HepG2 (cell line): Measurements from ENCODE around the gene FOSL2. TPM values are rescaled to one million over a fixed set of nuclear protein-coding genes. Genes with fewer than 3 reads are reported as not detected.

ENCODE experiments used
- ATAD3A ChIP-seq: sonication (generic); formaldehyde crosslinking; IDR thresholded peaks from 2 replicates; pipeline ENCODE4 v1.4.0; 2020; ENCODE audit warnings: missing genetic modification reagents
- GFI1 ChIP-seq: sonication (generic); formaldehyde crosslinking; IDR thresholded peaks from 2 replicates; pipeline ENCODE4 v1.5.0; 2020; ENCODE audit warnings: missing genetic modification reagents, mild to moderate bottlenecking, borderline replicate concordance
- NR2F6 ChIP-seq, 2 experiments: IDR thresholded peaks; 2 replicates each; pipeline ENCODE4 v1.6.1; 2016; ENCODE audit warnings: antibody characterized with exemption in 1 of 2, mild to moderate bottlenecking in 1 of 2
- RFX3 ChIP-seq: IDR thresholded peaks from 2 replicates; pipeline ENCODE4 v1.6.1; 2016; ENCODE audit warnings: missing biosample characterization, missing genetic modification reagents
- SMYD3 ChIP-seq: sonication (generic); formaldehyde crosslinking; IDR thresholded peaks from 2 replicates; pipeline ENCODE4 v1.8.1; 2023; ENCODE audit warnings: mild to moderate bottlenecking, missing genetic modification reagents
- SRF ChIP-seq: IDR thresholded peaks from 2 replicates; pipeline ENCODE4 v1.6.1; 2011; ENCODE audit warnings: mild to moderate bottlenecking, low read depth, low read length, moderate library complexity
- ZFP37 ChIP-seq: sonication (generic); formaldehyde crosslinking; IDR thresholded peaks from 2 replicates; pipeline ENCODE4 v1.4.0; 2020; ENCODE audit warnings: missing genetic modification reagents, borderline replicate concordance
- ZNF550 ChIP-seq: sonication (generic); formaldehyde crosslinking; IDR thresholded peaks from 2 replicates; pipeline ENCODE4 v1.4.0; 2020; ENCODE audit warnings: mild to moderate bottlenecking, missing genetic modification reagents, borderline replicate concordance
- ZNF577 ChIP-seq: sonication (generic); formaldehyde crosslinking; IDR thresholded peaks from 2 replicates; pipeline ENCODE4 v1.4.0; 2020; ENCODE audit warnings: mild to moderate bottlenecking, low read depth, missing genetic modification reagents, borderline replicate concordance
- polyA plus RNA-seq, 8 experiments: library from polyadenylated mRNA; depleted of rRNA in 3 of 8; stranded (reverse) in 7 of 8; unstranded in 1 of 8; fragments of >200 nt; fragmentation: Illumina TruSeq in 4 of 8; extraction: Trizol in 4 of 8; gene quantifications; 2 replicates each; pipeline versions ENCODE4 v1.2.1 to v1.2.3, GENCODE V29; 2011 to 2016; ENCODE audit warnings: low read depth in 4 of 8, missing spikeins in 1 of 8, mixed read lengths in 1 of 8; ENCODE audit not compliant: insufficient read depth in 1 of 8
- total RNA-seq, 5 experiments: library from RNA; depleted of rRNA; stranded (reverse); fragments of >200 nt; fragmentation: Illumina TruSeq; extraction: Trizol; gene quantifications; 2 replicates each; pipeline ENCODE4 v1.2.3, GENCODE V29; 2016; ENCODE audit warnings: low read depth in 1 of 5
- TF ChIP-seq, protein P1 (sequence below): sonication (generic); formaldehyde crosslinking; IDR thresholded peaks from 2 replicates; pipeline ENCODE4 v1.8.0; 2022; ENCODE audit warnings: mild to moderate bottlenecking, missing genetic modification reagents, moderate library complexity
- TF ChIP-seq, protein P2 (sequence below): sonication (generic); formaldehyde crosslinking; IDR thresholded peaks from 2 replicates; pipeline ENCODE4 v1.8.0; 2022; ENCODE audit warnings: missing genetic modification reagents, low read depth, mild to moderate bottlenecking, borderline replicate concordance
- TF ChIP-seq, protein P3 (sequence below): sonication (generic); formaldehyde crosslinking; IDR thresholded peaks from 2 replicates; pipeline ENCODE4; 2020; ENCODE audit warnings: missing genetic modification reagents, mild to moderate bottlenecking, borderline replicate concordance
- TF ChIP-seq, protein P4 (sequence below): sonication (generic); formaldehyde crosslinking; IDR thresholded peaks from 2 replicates; pipeline ENCODE4 v1.5.1; 2020; ENCODE audit warnings: mild to moderate bottlenecking, missing genetic modification reagents, borderline replicate concordance
- TF ChIP-seq, protein P5 (sequence below): sonication (generic); formaldehyde crosslinking; IDR thresholded peaks from 2 replicates; pipeline ENCODE4 v1.8.0; 2022; ENCODE audit warnings: mild to moderate bottlenecking, missing genetic modification reagents, moderate library complexity
- TF ChIP-seq, protein P6 (sequence below): sonication (generic); formaldehyde crosslinking; IDR thresholded peaks from 2 replicates; pipeline ENCODE4 v1.4.0; 2020; ENCODE audit warnings: missing genetic modification reagents

Gene FOSL2
- total and polyA plus RNA-seq, 2 of the 13 experiments (the other 11 are each of a cell fraction or from before 2014, with no cell fraction given), result 3.4 to 18.1 TPM

DNA sequence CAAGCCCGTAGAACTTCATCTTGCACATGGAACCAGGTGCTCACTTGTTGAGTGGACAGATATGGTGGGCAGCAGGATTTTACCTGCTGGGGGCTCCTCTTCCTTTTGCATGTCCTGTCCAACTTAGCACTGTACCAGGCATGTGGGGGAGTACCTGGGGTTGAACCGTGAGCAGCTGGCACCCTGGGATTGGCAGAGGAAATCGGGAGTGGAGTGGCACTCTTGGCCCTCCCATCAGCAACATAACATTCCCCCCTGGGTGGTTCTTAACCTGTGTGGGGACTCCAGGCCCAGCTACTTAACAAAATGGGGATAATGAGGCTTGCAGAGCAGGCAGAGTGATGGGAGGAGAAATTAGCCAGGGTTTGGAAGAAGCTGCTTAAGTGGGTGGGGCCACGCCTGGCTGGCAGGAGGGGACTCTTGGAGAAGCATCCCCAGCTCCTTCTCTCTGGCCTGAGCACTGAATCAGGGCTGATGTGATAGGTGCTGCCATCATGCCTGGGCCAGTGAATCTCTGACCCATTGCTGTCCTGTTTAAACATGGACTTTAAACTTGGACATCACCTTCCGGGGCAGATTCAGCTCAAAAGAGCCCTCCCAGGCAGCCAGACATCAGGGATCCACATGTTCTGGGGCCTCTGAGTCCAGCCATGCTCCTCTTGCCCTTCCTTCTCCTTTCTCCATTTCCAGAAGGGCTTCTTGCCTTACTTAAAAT is 15.5 kb downstream of the FOSL2 start (continued):
- peak; percentile 77; the same call in 1 of the 2 replicates for TF ChIP-seq GFI1 (CRISPR knock-in tag)
- TF ChIP-seq NR2F6 (IDR thresholded peaks at IDR 0.05), result peak; percentile 48; the same call in 1 of the 2 replicates
- peak; percentile 62; the same call in 1 of the 2 replicates for TF ChIP-seq NR2F6 (CRISPR knock-in tag; IDR thresholded peaks at IDR 0.05)
- TF ChIP-seq ZNF577 (CRISPR knock-in tag), result no peak
- no peak for TF ChIP-seq ZNF550
- TF ChIP-seq, protein P1, sequence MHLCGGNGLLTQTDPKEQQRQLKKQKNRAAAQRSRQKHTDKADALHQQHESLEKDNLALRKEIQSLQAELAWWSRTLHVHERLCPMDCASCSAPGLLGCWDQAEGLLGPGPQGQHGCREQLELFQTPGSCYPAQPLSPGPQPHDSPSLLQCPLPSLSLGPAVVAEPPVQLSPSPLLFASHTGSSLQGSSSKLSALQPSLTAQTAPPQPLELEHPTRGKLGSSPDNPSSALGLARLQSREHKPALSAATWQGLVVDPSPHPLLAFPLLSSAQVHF (CRISPR knock-in tag), result no peak
- TF ChIP-seq, protein P2, sequence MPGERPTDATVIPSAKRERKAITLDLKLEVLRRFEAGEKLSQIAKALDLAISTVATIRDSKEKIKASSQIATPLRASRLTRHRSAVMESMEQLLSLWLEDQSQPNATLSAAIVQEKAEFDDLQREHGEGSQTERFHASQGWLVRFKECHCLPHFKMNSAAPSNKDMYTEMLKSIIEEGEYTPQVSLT (CRISPR knock-in tag), result no peak
- TF ChIP-seq, protein P3, sequence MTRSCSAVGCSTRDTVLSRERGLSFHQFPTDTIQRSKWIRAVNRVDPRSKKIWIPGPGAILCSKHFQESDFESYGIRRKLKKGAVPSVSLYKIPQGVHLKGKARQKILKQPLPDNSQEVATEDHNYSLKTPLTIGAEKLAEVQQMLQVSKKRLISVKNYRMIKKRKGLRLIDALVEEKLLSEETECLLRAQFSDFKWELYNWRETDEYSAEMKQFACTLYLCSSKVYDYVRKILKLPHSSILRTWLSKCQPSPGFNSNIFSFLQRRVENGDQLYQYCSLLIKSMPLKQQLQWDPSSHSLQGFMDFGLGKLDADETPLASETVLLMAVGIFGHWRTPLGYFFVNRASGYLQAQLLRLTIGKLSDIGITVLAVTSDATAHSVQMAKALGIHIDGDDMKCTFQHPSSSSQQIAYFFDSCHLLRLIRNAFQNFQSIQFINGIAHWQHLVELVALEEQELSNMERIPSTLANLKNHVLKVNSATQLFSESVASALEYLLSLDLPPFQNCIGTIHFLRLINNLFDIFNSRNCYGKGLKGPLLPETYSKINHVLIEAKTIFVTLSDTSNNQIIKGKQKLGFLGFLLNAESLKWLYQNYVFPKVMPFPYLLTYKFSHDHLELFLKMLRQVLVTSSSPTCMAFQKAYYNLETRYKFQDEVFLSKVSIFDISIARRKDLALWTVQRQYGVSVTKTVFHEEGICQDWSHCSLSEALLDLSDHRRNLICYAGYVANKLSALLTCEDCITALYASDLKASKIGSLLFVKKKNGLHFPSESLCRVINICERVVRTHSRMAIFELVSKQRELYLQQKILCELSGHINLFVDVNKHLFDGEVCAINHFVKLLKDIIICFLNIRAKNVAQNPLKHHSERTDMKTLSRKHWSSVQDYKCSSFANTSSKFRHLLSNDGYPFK (CRISPR knock-in tag), result no peak
- TF ChIP-seq RFX3 (CRISPR knock-in tag), result no peak
- TF ChIP-seq, protein P4, sequence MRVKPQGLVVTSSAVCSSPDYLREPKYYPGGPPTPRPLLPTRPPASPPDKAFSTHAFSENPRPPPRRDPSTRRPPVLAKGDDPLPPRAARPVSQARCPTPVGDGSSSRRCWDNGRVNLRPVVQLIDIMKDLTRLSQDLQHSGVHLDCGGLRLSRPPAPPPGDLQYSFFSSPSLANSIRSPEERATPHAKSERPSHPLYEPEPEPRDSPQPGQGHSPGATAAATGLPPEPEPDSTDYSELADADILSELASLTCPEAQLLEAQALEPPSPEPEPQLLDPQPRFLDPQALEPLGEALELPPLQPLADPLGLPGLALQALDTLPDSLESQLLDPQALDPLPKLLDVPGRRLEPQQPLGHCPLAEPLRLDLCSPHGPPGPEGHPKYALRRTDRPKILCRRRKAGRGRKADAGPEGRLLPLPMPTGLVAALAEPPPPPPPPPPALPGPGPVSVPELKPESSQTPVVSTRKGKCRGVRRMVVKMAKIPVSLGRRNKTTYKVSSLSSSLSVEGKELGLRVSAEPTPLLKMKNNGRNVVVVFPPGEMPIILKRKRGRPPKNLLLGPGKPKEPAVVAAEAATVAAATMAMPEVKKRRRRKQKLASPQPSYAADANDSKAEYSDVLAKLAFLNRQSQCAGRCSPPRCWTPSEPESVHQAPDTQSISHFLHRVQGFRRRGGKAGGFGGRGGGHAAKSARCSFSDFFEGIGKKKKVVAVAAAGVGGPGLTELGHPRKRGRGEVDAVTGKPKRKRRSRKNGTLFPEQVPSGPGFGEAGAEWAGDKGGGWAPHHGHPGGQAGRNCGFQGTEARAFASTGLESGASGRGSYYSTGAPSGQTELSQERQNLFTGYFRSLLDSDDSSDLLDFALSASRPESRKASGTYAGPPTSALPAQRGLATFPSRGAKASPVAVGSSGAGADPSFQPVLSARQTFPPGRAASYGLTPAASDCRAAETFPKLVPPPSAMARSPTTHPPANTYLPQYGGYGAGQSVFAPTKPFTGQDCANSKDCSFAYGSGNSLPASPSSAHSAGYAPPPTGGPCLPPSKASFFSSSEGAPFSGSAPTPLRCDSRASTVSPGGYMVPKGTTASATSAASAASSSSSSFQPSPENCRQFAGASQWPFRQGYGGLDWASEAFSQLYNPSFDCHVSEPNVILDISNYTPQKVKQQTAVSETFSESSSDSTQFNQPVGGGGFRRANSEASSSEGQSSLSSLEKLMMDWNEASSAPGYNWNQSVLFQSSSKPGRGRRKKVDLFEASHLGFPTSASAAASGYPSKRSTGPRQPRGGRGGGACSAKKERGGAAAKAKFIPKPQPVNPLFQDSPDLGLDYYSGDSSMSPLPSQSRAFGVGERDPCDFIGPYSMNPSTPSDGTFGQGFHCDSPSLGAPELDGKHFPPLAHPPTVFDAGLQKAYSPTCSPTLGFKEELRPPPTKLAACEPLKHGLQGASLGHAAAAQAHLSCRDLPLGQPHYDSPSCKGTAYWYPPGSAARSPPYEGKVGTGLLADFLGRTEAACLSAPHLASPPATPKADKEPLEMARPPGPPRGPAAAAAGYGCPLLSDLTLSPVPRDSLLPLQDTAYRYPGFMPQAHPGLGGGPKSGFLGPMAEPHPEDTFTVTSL (CRISPR knock-in tag), result peak; percentile 58; the same call in 1 of the 2 replicates
- TF ChIP-seq ZFP37 (CRISPR knock-in tag), result no peak
- TF ChIP-seq, protein P5, sequence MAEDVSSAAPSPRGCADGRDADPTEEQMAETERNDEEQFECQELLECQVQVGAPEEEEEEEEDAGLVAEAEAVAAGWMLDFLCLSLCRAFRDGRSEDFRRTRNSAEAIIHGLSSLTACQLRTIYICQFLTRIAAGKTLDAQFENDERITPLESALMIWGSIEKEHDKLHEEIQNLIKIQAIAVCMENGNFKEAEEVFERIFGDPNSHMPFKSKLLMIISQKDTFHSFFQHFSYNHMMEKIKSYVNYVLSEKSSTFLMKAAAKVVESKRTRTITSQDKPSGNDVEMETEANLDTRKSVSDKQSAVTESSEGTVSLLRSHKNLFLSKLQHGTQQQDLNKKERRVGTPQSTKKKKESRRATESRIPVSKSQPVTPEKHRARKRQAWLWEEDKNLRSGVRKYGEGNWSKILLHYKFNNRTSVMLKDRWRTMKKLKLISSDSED (CRISPR knock-in tag), result no peak
- no peak for TF ChIP-seq SMYD3
- TF ChIP-seq, protein P6, sequence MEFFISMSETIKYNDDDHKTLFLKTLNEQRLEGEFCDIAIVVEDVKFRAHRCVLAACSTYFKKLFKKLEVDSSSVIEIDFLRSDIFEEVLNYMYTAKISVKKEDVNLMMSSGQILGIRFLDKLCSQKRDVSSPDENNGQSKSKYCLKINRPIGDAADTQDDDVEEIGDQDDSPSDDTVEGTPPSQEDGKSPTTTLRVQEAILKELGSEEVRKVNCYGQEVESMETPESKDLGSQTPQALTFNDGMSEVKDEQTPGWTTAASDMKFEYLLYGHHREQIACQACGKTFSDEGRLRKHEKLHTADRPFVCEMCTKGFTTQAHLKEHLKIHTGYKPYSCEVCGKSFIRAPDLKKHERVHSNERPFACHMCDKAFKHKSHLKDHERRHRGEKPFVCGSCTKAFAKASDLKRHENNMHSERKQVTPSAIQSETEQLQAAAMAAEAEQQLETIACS, result no peak
- no peak for TF ChIP-seq ATAD3A (CRISPR knock-in tag)
- no peak for TF ChIP-seq SRF
